Gastroesophageal sphincter (tissue), 3 donors: ENCODE data around the gene MLH3.

ENCODE experiments used
- CTCF ChIP-seq, 4 experiments: fragments of 200-600 bp in 2 of 4; fragments of 450-650 bp in 2 of 4; sonication (generic) in 1 of 4; IDR thresholded peaks; one replicate each; pipeline ENCODE4 v1.5.1; 2017 to 2019; ENCODE audit warnings: antibody characterized with exemption in 4 of 4, mild to moderate bottlenecking in 2 of 4, moderate library complexity in 2 of 4
- POLR2A ChIP-seq, 2 donors: fragments of 450-650 bp; IDR thresholded peaks; one replicate each; pipeline ENCODE4 v1.6.1; 2017; ENCODE audit warnings: antibody characterized with exemption in 2 of 2, mild to moderate bottlenecking in 2 of 2, moderate library complexity in 1 of 2
- POLR2AphosphoS5 ChIP-seq: sonication (generic); formaldehyde crosslinking; IDR thresholded peaks from one replicate; pipeline ENCODE4 v1.6.1; 2017; ENCODE audit warnings: antibody characterized with exemption

- TF ChIP-seq CTCF (IDR thresholded peaks at IDR 0.05) (no peak), POLR2A (IDR thresholded peaks at IDR 0.05) (no peak), POLR2AphosphoS5 (no peak)
These were observed 66.3 kb downstream of the MLH3 start for GRCh38 chr14:74985028-74985310.
